GM18870 (cell line): ENCODE results near the gene BUD31.

Experiments
- ATAC-seq: cut with Tn5 transposase; IDR thresholded peaks from one replicate; pipeline ENCODE4 v1.9.1; 2021; ENCODE audit warnings: moderate library complexity; ENCODE audit not compliant: unreplicated experiment

Gene BUD31

GRCh38 chr7:99461221-99461620, 52.5 kb downstream of the BUD31 start:
- no peak for ATAC-seq

- ATAC-seq, result no peak
Observed at GRCh38 chr7:99465421-99465768, 56.6 kb downstream of the BUD31 start.

- no peak for ATAC-seq
Observed at GRCh38 chr7:99468336-99468918, 59.7 kb downstream of the BUD31 start.
